Stimulated activated naive CD8-positive, alpha-beta T cell treated with anti-CD3 and anti-CD28 coated beads, Interleukin-15, Interleukin-2, amounts not matched to agents 100 ng/mL and 50 ng/mL, for 24 hours (primary cell): ENCODE results near the gene PMFBP1.
A peak's percentile ranks its signal among the peaks of the same experiment; 100 is the strongest.

Experiments used
- H3K27ac Mint-ChIP-seq: one replicate; pipeline ENCODE4 v1.8.0; 2021; ENCODE audit warnings: mild to moderate bottlenecking, mixed read lengths
- H3K27me3 Mint-ChIP-seq: one replicate; pipeline ENCODE4 v1.8.0; 2021; ENCODE audit warnings: mixed read lengths
- H3K36me3 Mint-ChIP-seq: one replicate; pipeline ENCODE4 v1.8.0; 2021; ENCODE audit warnings: low read depth, mixed read lengths
- H3K4me1 Mint-ChIP-seq: one replicate; pipeline ENCODE4 v1.8.0; 2021; ENCODE audit warnings: low read depth, mixed read lengths
- H3K4me3 Mint-ChIP-seq: one replicate; pipeline ENCODE4 v1.8.0; 2021; ENCODE audit warnings: mild to moderate bottlenecking, mixed read lengths
- H3K9me3 Mint-ChIP-seq: one replicate; pipeline ENCODE4 v1.8.0; 2021; ENCODE audit warnings: mixed read lengths

PMFBP1 gene

GRCh38 chr16:72172105-72173034, at the start of gene PMFBP1:
Gene PMFBP1 (minus strand): TSS chr16:72172155. CDS start chr16:72171208, 947 bp downstream.
- Mint-ChIP-seq H3K4me3 (no peak within 1 kb of the TSS), H3K36me3 (no peaks in the 10 kb centered on the region), H3K27me3 (no peaks in the 10 kb centered on the region), H3K27ac (peak within 1 kb of the TSS; percentile 65), H3K9me3 (peaks cover 10% of the 10 kb centered on the region), H3K4me1 (peaks cover 12% of the 10 kb centered on the region)

GRCh38 chr16:72221630-72222024, 49.7 kb upstream of the PMFBP1 start:
- Mint-ChIP-seq H3K36me3 (no peaks in the 10 kb centered on the region), H3K27me3 (no peaks in the 10 kb centered on the region), H3K9me3 (no peaks in the 10 kb centered on the region), H3K4me3 (no peak overlapping the region), H3K27ac (no peak overlapping the region), H3K4me1 (no peaks in the 10 kb centered on the region)

- Mint-ChIP-seq H3K27me3 (no peaks in the 10 kb centered on the region), H3K27ac (no peak overlapping the region), H3K36me3 (no peaks in the 10 kb centered on the region), H3K4me3 (no peak overlapping the region), H3K9me3 (no peaks in the 10 kb centered on the region), H3K4me1 (no peaks in the 10 kb centered on the region)
Measured at GRCh38 chr16:72220875-72221629, 49.1 kb upstream of the PMFBP1 start.

GRCh38 chr16:72219282-72219681, 47.3 kb upstream of the PMFBP1 start:
- H3K9me3 Mint-ChIP-seq: peaks cover 10% of the 10 kb centered on the region
- H3K27me3 Mint-ChIP-seq: no peaks in the 10 kb centered on the region
- no peaks in the 10 kb centered on the region for H3K36me3 Mint-ChIP-seq
- no peak overlapping the region for H3K4me3 Mint-ChIP-seq
- no peak overlapping the region for H3K27ac Mint-ChIP-seq
- no peaks in the 10 kb centered on the region for H3K4me1 Mint-ChIP-seq

GRCh38 chr16:72216767-72217166, 44.8 kb upstream of the PMFBP1 start:
- Mint-ChIP-seq H3K4me3 (no peak overlapping the region), H3K27me3 (no peaks in the 10 kb centered on the region), H3K4me1 (no peaks in the 10 kb centered on the region), H3K27ac (no peak overlapping the region), H3K9me3 (peaks cover 10% of the 10 kb centered on the region), H3K36me3 (no peaks in the 10 kb centered on the region)

GRCh38 chr16:72214821-72215220, 42.9 kb upstream of the PMFBP1 start:
- Mint-ChIP-seq H3K4me3 (no peak overlapping the region), H3K4me1 (no peaks in the 10 kb centered on the region), H3K27me3 (no peaks in the 10 kb centered on the region), H3K9me3 (peaks cover 10% of the 10 kb centered on the region), H3K36me3 (no peaks in the 10 kb centered on the region), H3K27ac (no peak overlapping the region)

GRCh38 chr16:72211110-72211509, 39.2 kb upstream of the PMFBP1 start:
- Mint-ChIP-seq H3K4me1 (no peaks in the 10 kb centered on the region), H3K9me3 (peaks cover 10% of the 10 kb centered on the region), H3K27ac (no peak overlapping the region), H3K4me3 (no peak overlapping the region), H3K27me3 (no peaks in the 10 kb centered on the region), H3K36me3 (no peaks in the 10 kb centered on the region)

- no peak overlapping the region for H3K27ac Mint-ChIP-seq
- H3K4me1 Mint-ChIP-seq: no peaks in the 10 kb centered on the region
- no peaks in the 10 kb centered on the region for H3K27me3 Mint-ChIP-seq
- no peaks in the 10 kb centered on the region for H3K36me3 Mint-ChIP-seq
- no peak overlapping the region for H3K4me3 Mint-ChIP-seq
- H3K9me3 Mint-ChIP-seq: peaks cover 10% of the 10 kb centered on the region
Measured at GRCh38 chr16:72210555-72210954, 38.6 kb upstream of the PMFBP1 start.

GRCh38 chr16:72210072-72210471, 38.1 kb upstream of the PMFBP1 start:
- Mint-ChIP-seq H3K36me3 (no peaks in the 10 kb centered on the region), H3K27me3 (no peaks in the 10 kb centered on the region), H3K27ac (no peak overlapping the region), H3K9me3 (peaks cover 7% of the 10 kb centered on the region), H3K4me1 (no peaks in the 10 kb centered on the region), H3K4me3 (no peak overlapping the region)

GRCh38 chr16:72206299-72206698, 34.3 kb upstream of the PMFBP1 start:
- Mint-ChIP-seq H3K27me3 (no peaks in the 10 kb centered on the region), H3K36me3 (no peaks in the 10 kb centered on the region), H3K9me3 (no peaks in the 10 kb centered on the region), H3K27ac (no peak overlapping the region), H3K4me1 (peaks cover 18% of the 10 kb centered on the region), H3K4me3 (no peak overlapping the region)

- H3K27me3 Mint-ChIP-seq: no peaks in the 10 kb centered on the region
- H3K4me1 Mint-ChIP-seq: peaks cover 18% of the 10 kb centered on the region
- no peaks in the 10 kb centered on the region for H3K9me3 Mint-ChIP-seq
- H3K36me3 Mint-ChIP-seq: no peaks in the 10 kb centered on the region
- no peak overlapping the region for H3K4me3 Mint-ChIP-seq
- H3K27ac Mint-ChIP-seq: peak overlapping the region; percentile 8
Measured at GRCh38 chr16:72203401-72203800, 31.4 kb upstream of the PMFBP1 start.

- Mint-ChIP-seq H3K27me3 (no peaks in the 10 kb centered on the region), H3K36me3 (no peaks in the 10 kb centered on the region), H3K9me3 (no peaks in the 10 kb centered on the region), H3K4me1 (peaks cover 18% of the 10 kb centered on the region), H3K4me3 (no peak overlapping the region), H3K27ac (no peak overlapping the region)
Measured at GRCh38 chr16:72202014-72202413, 30.1 kb upstream of the PMFBP1 start.

GRCh38 chr16:72201387-72201786, 29.4 kb upstream of the PMFBP1 start:
- no peak overlapping the region for H3K27ac Mint-ChIP-seq
- no peaks in the 10 kb centered on the region for H3K9me3 Mint-ChIP-seq
- H3K36me3 Mint-ChIP-seq: no peaks in the 10 kb centered on the region
- H3K4me3 Mint-ChIP-seq: no peak overlapping the region
- peaks cover 18% of the 10 kb centered on the region for H3K4me1 Mint-ChIP-seq
- no peaks in the 10 kb centered on the region for H3K27me3 Mint-ChIP-seq

GRCh38 chr16:72199761-72200337, 27.9 kb upstream of the PMFBP1 start:
- H3K27ac Mint-ChIP-seq: no peak overlapping the region
- H3K9me3 Mint-ChIP-seq: no peaks in the 10 kb centered on the region
- no peak overlapping the region for H3K4me3 Mint-ChIP-seq
- H3K27me3 Mint-ChIP-seq: no peaks in the 10 kb centered on the region
- no peaks in the 10 kb centered on the region for H3K36me3 Mint-ChIP-seq
- H3K4me1 Mint-ChIP-seq: peaks cover 18% of the 10 kb centered on the region

- H3K36me3 Mint-ChIP-seq: no peaks in the 10 kb centered on the region
- H3K27me3 Mint-ChIP-seq: no peaks in the 10 kb centered on the region
- no peak overlapping the region for H3K27ac Mint-ChIP-seq
- no peak overlapping the region for H3K4me3 Mint-ChIP-seq
- H3K9me3 Mint-ChIP-seq: no peaks in the 10 kb centered on the region
- peaks cover 15% of the 10 kb centered on the region for H3K4me1 Mint-ChIP-seq
Measured at GRCh38 chr16:72198771-72199201, 26.8 kb upstream of the PMFBP1 start.
